Panc1 (cell line): ENCODE data around the gene SOBP.

Experiments used
- POLR2AphosphoS5 ChIP-seq: IDR thresholded peaks from 2 replicates; pipeline ENCODE4 v1.6.1; 2012; ENCODE audit warnings: mild to moderate bottlenecking, low read depth, low read length, moderate library complexity
- SIN3A ChIP-seq: IDR thresholded peaks from 2 replicates; pipeline ENCODE4 v1.6.1; 2012; ENCODE audit warnings: low read depth, mild to moderate bottlenecking, low read length, moderate library complexity, borderline replicate concordance; ENCODE audit not compliant: insufficient read depth
- TCF7L2 ChIP-seq: IDR thresholded peaks from 2 replicates; pipeline ENCODE4 v1.6.1; 2011; ENCODE audit warnings: mild to moderate bottlenecking, low read depth, low read length, inconsistent platforms
- TF ChIP-seq, protein P1 (sequence below): fragments of 450-650 bp; IDR thresholded peaks from 2 replicates; pipeline ENCODE4 v1.5.1; 2017; ENCODE audit warnings: mild to moderate bottlenecking

DNA sequence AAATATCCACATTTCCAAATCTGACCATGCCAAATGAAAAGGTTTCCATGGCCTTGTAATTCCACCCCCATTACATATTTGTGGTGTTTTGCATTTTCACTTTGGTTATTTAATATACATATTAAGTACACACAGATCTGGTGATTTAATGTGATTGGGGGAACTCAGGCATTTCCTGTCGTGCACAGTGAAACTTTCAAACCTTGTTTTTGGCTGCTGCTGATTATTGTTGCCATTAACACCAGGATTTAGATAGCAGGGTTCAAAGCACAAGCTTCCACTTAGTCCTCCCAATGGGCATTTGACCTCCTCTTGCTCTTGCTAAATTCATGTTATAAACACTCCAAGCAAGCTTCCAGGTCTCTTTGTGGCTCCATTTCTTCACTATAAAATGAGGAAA lies 166.5 kb downstream of the SOBP start:
- TF ChIP-seq, protein P1, sequence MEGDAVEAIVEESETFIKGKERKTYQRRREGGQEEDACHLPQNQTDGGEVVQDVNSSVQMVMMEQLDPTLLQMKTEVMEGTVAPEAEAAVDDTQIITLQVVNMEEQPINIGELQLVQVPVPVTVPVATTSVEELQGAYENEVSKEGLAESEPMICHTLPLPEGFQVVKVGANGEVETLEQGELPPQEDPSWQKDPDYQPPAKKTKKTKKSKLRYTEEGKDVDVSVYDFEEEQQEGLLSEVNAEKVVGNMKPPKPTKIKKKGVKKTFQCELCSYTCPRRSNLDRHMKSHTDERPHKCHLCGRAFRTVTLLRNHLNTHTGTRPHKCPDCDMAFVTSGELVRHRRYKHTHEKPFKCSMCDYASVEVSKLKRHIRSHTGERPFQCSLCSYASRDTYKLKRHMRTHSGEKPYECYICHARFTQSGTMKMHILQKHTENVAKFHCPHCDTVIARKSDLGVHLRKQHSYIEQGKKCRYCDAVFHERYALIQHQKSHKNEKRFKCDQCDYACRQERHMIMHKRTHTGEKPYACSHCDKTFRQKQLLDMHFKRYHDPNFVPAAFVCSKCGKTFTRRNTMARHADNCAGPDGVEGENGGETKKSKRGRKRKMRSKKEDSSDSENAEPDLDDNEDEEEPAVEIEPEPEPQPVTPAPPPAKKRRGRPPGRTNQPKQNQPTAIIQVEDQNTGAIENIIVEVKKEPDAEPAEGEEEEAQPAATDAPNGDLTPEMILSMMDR: no peak
- TF ChIP-seq POLR2AphosphoS5 (no peak), TCF7L2 (no peak), SIN3A (no peak)
